GM12872 (cell line): ENCODE measurements around the gene SPRR2F.

Source experiments
- CTCF ChIP-seq: IDR thresholded peaks from 3 replicates; pipeline ENCODE4 v1.5.1; 2011; ENCODE audit warnings: low read depth, mild to moderate bottlenecking, low read length, moderate library complexity; ENCODE audit not compliant: insufficient read depth

The SPRR2F gene

DNA sequence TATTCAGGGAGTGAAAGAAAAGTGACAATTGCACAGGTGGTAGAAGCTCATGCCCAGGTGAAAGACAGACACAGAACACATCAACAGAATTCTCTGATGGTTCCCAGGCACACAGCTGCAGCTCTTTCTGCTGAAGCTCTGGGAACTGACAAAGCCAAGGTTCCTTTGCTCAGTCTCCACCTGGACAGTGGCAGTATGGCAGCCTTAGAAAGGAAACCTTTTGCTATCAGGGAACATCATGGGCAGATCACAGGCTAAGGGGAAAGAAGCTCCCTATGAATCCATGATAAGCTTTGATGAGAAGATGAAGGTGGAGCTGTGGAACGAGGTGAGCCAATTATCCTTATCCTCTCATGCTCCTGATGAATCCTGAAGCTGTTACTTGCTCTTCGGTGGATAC, 43.1 kb downstream of the SPRR2F start:
- TF ChIP-seq CTCF, result no peak
